NCI-H526 (cell line): ENCODE measurements around the gene RASSF4.
A peak's percentile ranks its signal among the peaks of the same experiment; 100 is the strongest.

Experiments used
- DNase-seq, 2 experiments: peaks; one replicate each; lab custom pipeline; 2025; lab: John Stamatoyannopoulos, UW

Gene RASSF4

GRCh38 chr10:44988957-44989585 lies 29.5 kb downstream of the RASSF4 start:
- peak in 1 of 2 experiments; percentile 17 for DNase-seq

GRCh38 chr10:44989597-44990301 lies 30.1 kb downstream of the RASSF4 start:
- DNase-seq = no peak

GRCh38 chr10:44990302-44990655 lies 30.7 kb downstream of the RASSF4 start:
- peak; percentile 20 to 36 for DNase-seq

GRCh38 chr10:44990965-44991364 lies 31.4 kb downstream of the RASSF4 start:
- DNase-seq = no peak

GRCh38 chr10:44991571-44991970 lies 32.0 kb downstream of the RASSF4 start:
- DNase-seq = no peak

GRCh38 chr10:44992070-44992731 lies 32.6 kb downstream of the RASSF4 start:
- DNase-seq = no peak

GRCh38 chr10:44992732-44993225 lies 33.2 kb downstream of the RASSF4 start:
- DNase-seq = no peak

GRCh38 chr10:44993226-44993921 lies 33.8 kb downstream of the RASSF4 start:
- DNase-seq = no peak

GRCh38 chr10:44993922-44994751 lies 34.5 kb downstream of the RASSF4 start:
- DNase-seq = no peak

GRCh38 chr10:44994752-44995530 lies 35.3 kb downstream of the RASSF4 start:
- no peak for DNase-seq

GRCh38 chr10:44995581-44995913 lies 35.9 kb downstream of the RASSF4 start:
- no peak for DNase-seq

- no peak for DNase-seq
These were observed 36.5 kb downstream of the RASSF4 start for GRCh38 chr10:44995914-44996669.

GRCh38 chr10:44997105-44997748 lies 37.6 kb downstream of the RASSF4 start:
- DNase-seq = no peak

- DNase-seq = no peak
These were observed 38.6 kb downstream of the RASSF4 start for GRCh38 chr10:44998146-44998631.

GRCh38 chr10:45000138-45000751 lies 40.6 kb downstream of the RASSF4 start:
- no peak for DNase-seq

GRCh38 chr10:45000752-45001380 lies 41.3 kb downstream of the RASSF4 start, which contains the start of gene ZNF22:
Gene ZNF22, plus strand, starts transcription at chr10:45000923. Its CDS starts 2,446 bp downstream, at chr10:45003369.
- DNase-seq = peak in 1 of 2 experiments; percentile 53

GRCh38 chr10:45001381-45002148 lies 42.0 kb downstream of the RASSF4 start:
- peak; percentile 59 for DNase-seq
